WI38 (cell line): ENCODE measurements around the gene ACY1.

ENCODE experiments used
- H3K4me3 ChIP-seq: 2 replicates; pipeline ENCODE4 v1.5.1; 2011; ENCODE audit warnings: low read depth, mild to moderate bottlenecking, control low read depth, low read length
- CTCF ChIP-seq: IDR thresholded peaks from 2 replicates; pipeline ENCODE4 v1.5.1; 2012; ENCODE audit warnings: low read depth, mild to moderate bottlenecking, control low read depth, low read length

The ACY1 gene

GRCh38 chr3:51949121-51949520 lies 34.2 kb upstream of the ACY1 start:
- TF ChIP-seq CTCF: no peak
- no peak overlapping the region for H3K4me3 ChIP-seq

GRCh38 chr3:51950899-51951298 lies 32.4 kb upstream of the ACY1 start:
- no peak overlapping the region for H3K4me3 ChIP-seq

GRCh38 chr3:51953445-51953844 lies 29.9 kb upstream of the ACY1 start:
- H3K4me3 ChIP-seq: no peak overlapping the region
- no peak for TF ChIP-seq CTCF

More at GRCh38 chr3:51950899-51951298, 32.4 kb upstream of the ACY1 start:
- TF ChIP-seq CTCF: no peak

GRCh38 chr3:51954105-51954504 lies 29.2 kb upstream of the ACY1 start:
- no peak overlapping the region for H3K4me3 ChIP-seq

GRCh38 chr3:51954713-51955112 lies 28.6 kb upstream of the ACY1 start:
- H3K4me3 ChIP-seq: no peak overlapping the region
- TF ChIP-seq CTCF: no peak

More at GRCh38 chr3:51954105-51954504, 29.2 kb upstream of the ACY1 start:
- no peak for TF ChIP-seq CTCF

- H3K4me3 ChIP-seq: no peak within 1 kb of the TSS
- TF ChIP-seq CTCF: no peak
These were observed 28.0 kb upstream of the ACY1 start, which contains the start of gene GPR62 for GRCh38 chr3:51955175-51955892. GPR62 (plus strand) TSS chr3:51955381; CDS start chr3:51955653, 272 bp downstream.

GRCh38 chr3:51955893-51956770 lies 27.2 kb upstream of the ACY1 start:
- H3K4me3 ChIP-seq: no peak overlapping the region
- peak; percentile 27; the same call in 1 of the 2 replicates for TF ChIP-seq CTCF
